HCT116 (cell line): Measurements from ENCODE around the gene EPHB2. TPM values are rescaled to one million over a fixed set of nuclear protein-coding genes. Genes with fewer than 3 reads are reported as not detected.

Experiments used
- ATAC-seq: fragments of 200-7000 bp; cut with Tn5 transposase; 2 replicates; pipeline ENCODE4 v1.9.1; 2020; ENCODE audit warnings: mild to moderate bottlenecking, moderate library complexity
- BruUV-seq: library from RNA; stranded (reverse); fragments of 400-500 nt; replicated peaks from 2 replicates; lab custom pipeline; 2021; lab: Mats Ljungman, UMichigan
- CTCF ChIA-PET: fragments of 300-600 bp; sonication (Branson Sonifier 250); formaldehyde crosslinking; loops from one replicate; lab custom pipeline; 2021; ENCODE audit warnings: antibody characterized with exemption; lab: Charles Lee
- POLR2A ChIA-PET: fragments of 300-600, 350-600 bp; sonication (Branson Sonifier 250); formaldehyde crosslinking; loops from one replicate; lab custom pipeline; 2021; ENCODE audit warnings: antibody characterized with exemption; lab: Charles Lee
- RAD21 ChIA-PET, 2 experiments: fragments of 300-600 bp; sonication (Branson Sonifier 250); formaldehyde crosslinking; loops; one replicate each; lab custom pipeline; 2023; ENCODE audit warnings: low total read pairs in 2 of 2; ENCODE audit not compliant: uncharacterized antibody in 2 of 2, unreplicated experiment in 2 of 2, low non-redundant PET in 1 of 2; lab: Charles Lee
- DNase-seq: peaks from one replicate; pipeline ENCODE4 v3.0.0-alpha.2; 2010; ENCODE audit warnings: low read depth, low spot score
- H2AFZ ChIP-seq: fragments of 200-600 bp; shearing (Covaris generic), sonication (generic); 2 replicates; pipeline ENCODE4 v1.6.1; 2017; ENCODE audit warnings: low read depth, mixed run types, mixed read lengths, antibody characterized with exemption, low read length; ENCODE audit not compliant: poor library complexity, severe bottlenecking
- H3K27ac ChIP-seq: 2 replicates; pipeline ENCODE4 v1.5.1; 2012; ENCODE audit warnings: low read depth, low read length
- H3K27me3 ChIP-seq: fragments of 200-600 bp; sonication (generic); 2 replicates; pipeline ENCODE4 v1.6.1; 2016; ENCODE audit warnings: mixed run types, low read length, mixed read lengths; ENCODE audit not compliant: insufficient read depth
- H3K36me3 ChIP-seq, 2 experiments: fragments of 200-500 bp in 1 of 2; fragments of 200-600 bp in 1 of 2; sonication (Bioruptor generic) in 1 of 2; sonication (generic) in 1 of 2; 2 replicates each; pipeline versions ENCODE4 v1.5.1 to v1.6.1; 2014 to 2016; ENCODE audit warnings: low read length in 2 of 2, inconsistent platforms in 1 of 2, mixed read lengths in 1 of 2, mixed run types in 1 of 2; ENCODE audit not compliant: insufficient read depth in 2 of 2, control insufficient read depth in 1 of 2
- H3K4me1 ChIP-seq, 2 experiments: fragments of 200-600 bp in 1 of 2; sonication (generic) in 1 of 2; 2 replicates each; pipeline versions ENCODE4 v1.5.1 to v1.6.1; 2012 to 2017; ENCODE audit warnings: low read length in 2 of 2, inconsistent platforms in 1 of 2, mild to moderate bottlenecking in 1 of 2, mixed read lengths in 1 of 2, mixed run types in 1 of 2, moderate library complexity in 1 of 2; ENCODE audit not compliant: insufficient read depth in 2 of 2, control insufficient read depth in 1 of 2
- H3K4me2 ChIP-seq: fragments of 200-600 bp; sonication (generic); 2 replicates; pipeline ENCODE4 v1.6.1; 2017; ENCODE audit warnings: mixed run types, low read length, mixed read lengths
- H3K4me3 ChIP-seq, 2 experiments: fragments of 200-600 bp in 1 of 2; sonication (generic) in 1 of 2; replicated peaks in 1 of 2; 2 replicates each; pipeline ENCODE4 v1.5.1; 2011 to 2016; ENCODE audit warnings: low read length in 2 of 2, control low read depth in 1 of 2, low read depth in 1 of 2, mild to moderate bottlenecking in 1 of 2, mixed read lengths in 1 of 2, mixed run types in 1 of 2
- H3K79me2 ChIP-seq: fragments of 200-600 bp; sonication (generic); 2 replicates; pipeline ENCODE4 v1.6.1; 2017; ENCODE audit warnings: mild to moderate bottlenecking, mixed run types, low read length, moderate library complexity, mixed read lengths; ENCODE audit not compliant: insufficient read depth
- H3K9ac ChIP-seq: fragments of 200-600 bp; sonication (generic); 2 replicates; pipeline ENCODE4 v1.6.1; 2016; ENCODE audit warnings: low read length, mixed read lengths
- H3K9me2 ChIP-seq: fragments of 200-600 bp; sonication (generic), shearing (Covaris generic); 2 replicates; pipeline ENCODE4 v1.6.1; 2017; ENCODE audit warnings: mixed run types, mild to moderate bottlenecking, moderate library complexity; ENCODE audit not compliant: insufficient read depth
- H3K9me3 ChIP-seq, 2 experiments: fragments of 200-500 bp in 1 of 2; fragments of 200-600 bp in 1 of 2; sonication (Bioruptor generic) in 1 of 2; sonication (generic) in 1 of 2; 2 replicates each; pipeline ENCODE4 v1.6.1; 2014 to 2017; ENCODE audit warnings: low read length in 2 of 2, mixed read lengths in 2 of 2, inconsistent platforms in 1 of 2, low read depth in 1 of 2, mild to moderate bottlenecking in 1 of 2, mixed run types in 1 of 2, moderate library complexity in 1 of 2; ENCODE audit not compliant: control insufficient read depth in 1 of 2, insufficient read depth in 1 of 2
- H4K20me1 ChIP-seq: fragments of 200-600 bp; sonication (generic), shearing (Covaris generic); 2 replicates; pipeline ENCODE4 v1.6.1; 2017; ENCODE audit warnings: mixed run types, mild to moderate bottlenecking, moderate library complexity; ENCODE audit not compliant: insufficient read depth
- CBX3 ChIP-seq: IDR thresholded peaks from 2 replicates; pipeline ENCODE4 v1.6.1; 2012; ENCODE audit warnings: low read depth
- EZH2phosphoT487 ChIP-seq: fragments of 200-600 bp; IDR thresholded peaks from 2 replicates; pipeline ENCODE4 v1.6.1; 2018; ENCODE audit warnings: antibody characterized with exemption, borderline replicate concordance
- JUND ChIP-seq: IDR thresholded peaks from 2 replicates; pipeline ENCODE4 v1.6.1; 2012
- SRF ChIP-seq: IDR thresholded peaks from 2 replicates; pipeline ENCODE4 v1.6.1; 2012; ENCODE audit warnings: low read depth
- TCF7L2 ChIP-seq: IDR thresholded peaks from 2 replicates; pipeline ENCODE4 v1.7.0; 2011; ENCODE audit warnings: borderline replicate concordance, inconsistent platforms; ENCODE audit not compliant: insufficient read depth, insufficient read length; ENCODE audit errors: extremely low read depth
- ZNF274 ChIP-seq: fragments of 200-500 bp; sonication (Bioruptor generic); IDR thresholded peaks from 2 replicates; pipeline ENCODE4 v1.6.1; 2014; ENCODE audit warnings: mild to moderate bottlenecking, low read depth, low read length, inconsistent platforms
- intact Hi-C: fragments of 100-400 bp; cut with micrococcal nuclease; formaldehyde crosslinking; loops from 2 replicates; pipeline ENCODE4 v1.10.0; 2022
- total RNA-seq: library from RNA; stranded (reverse); gene quantifications from one replicate; pipeline ENCODE4 v1.2.1, GENCODE V29; 2021; ENCODE audit not compliant: unreplicated experiment
- TF ChIP-seq, protein P1 (sequence below), 3 experiments: fragments of 200-600 bp in 1 of 3; sonication (generic) in 1 of 3; IDR thresholded peaks in 2 of 3; conservative IDR thresholded peaks in 1 of 3; 2 replicates each; pipeline ENCODE4 v1.5.1; 2012 to 2017; ENCODE audit warnings: low read depth in 2 of 3, low read length in 2 of 3, antibody characterized with exemption in 1 of 3, borderline replicate concordance in 1 of 3, control low read depth in 1 of 3, mild to moderate bottlenecking in 1 of 3, mixed read lengths in 1 of 3, mixed run types in 1 of 3, moderate library complexity in 1 of 3; ENCODE audit not compliant: insufficient read depth in 1 of 3
- TF ChIP-seq, protein P2 (sequence below): IDR thresholded peaks from 2 replicates; pipeline ENCODE4 v1.6.1; 2012; ENCODE audit warnings: low read depth

Gene EPHB2
- total RNA-seq, 1 experiment from 2014 or later = 19.5 TPM

- intact Hi-C loops = no loop called here
- no TSS peak for BruUV-seq
- Histone ChIP-seq H2AFZ (no peak overlapping the region), H4K20me1 (no peaks in the 10 kb centered on the region), H3K36me3 (no peaks in the 10 kb centered on the region), H3K4me1 (peaks cover 6 to 16% of the 10 kb centered on the region in 2 experiments; a peak in 2 of 4 replicates), H3K4me3 (no peak overlapping the region), H3K4me2 (no peak overlapping the region), H3K9me3 (no peaks in the 10 kb centered on the region), H3K9me2 (no peaks in the 10 kb centered on the region), H3K79me2 (no peaks in the 10 kb centered on the region), H3K27ac (no peak overlapping the region), H3K27me3 (no peaks in the 10 kb centered on the region), H3K9ac (no peak overlapping the region)
- no peak for DNase-seq
- ChIA-PET CTCF (no interaction called here), RAD21 (no interaction called here), POLR2A (no interaction called here)
- no peak for ATAC-seq
- TF ChIP-seq, protein P1, sequence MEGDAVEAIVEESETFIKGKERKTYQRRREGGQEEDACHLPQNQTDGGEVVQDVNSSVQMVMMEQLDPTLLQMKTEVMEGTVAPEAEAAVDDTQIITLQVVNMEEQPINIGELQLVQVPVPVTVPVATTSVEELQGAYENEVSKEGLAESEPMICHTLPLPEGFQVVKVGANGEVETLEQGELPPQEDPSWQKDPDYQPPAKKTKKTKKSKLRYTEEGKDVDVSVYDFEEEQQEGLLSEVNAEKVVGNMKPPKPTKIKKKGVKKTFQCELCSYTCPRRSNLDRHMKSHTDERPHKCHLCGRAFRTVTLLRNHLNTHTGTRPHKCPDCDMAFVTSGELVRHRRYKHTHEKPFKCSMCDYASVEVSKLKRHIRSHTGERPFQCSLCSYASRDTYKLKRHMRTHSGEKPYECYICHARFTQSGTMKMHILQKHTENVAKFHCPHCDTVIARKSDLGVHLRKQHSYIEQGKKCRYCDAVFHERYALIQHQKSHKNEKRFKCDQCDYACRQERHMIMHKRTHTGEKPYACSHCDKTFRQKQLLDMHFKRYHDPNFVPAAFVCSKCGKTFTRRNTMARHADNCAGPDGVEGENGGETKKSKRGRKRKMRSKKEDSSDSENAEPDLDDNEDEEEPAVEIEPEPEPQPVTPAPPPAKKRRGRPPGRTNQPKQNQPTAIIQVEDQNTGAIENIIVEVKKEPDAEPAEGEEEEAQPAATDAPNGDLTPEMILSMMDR (IDR thresholded peaks at IDR 0.05 in 2 of 3, conservative IDR thresholded peaks at IDR 0.05 in 1 of 3; ENCODE audit: borderline replicate concordance in 1 of 3, insufficient read depth in 1 of 3, low read depth in 2 of 3, low read length in 2 of 3) = no peak
- TF ChIP-seq, protein P2, sequence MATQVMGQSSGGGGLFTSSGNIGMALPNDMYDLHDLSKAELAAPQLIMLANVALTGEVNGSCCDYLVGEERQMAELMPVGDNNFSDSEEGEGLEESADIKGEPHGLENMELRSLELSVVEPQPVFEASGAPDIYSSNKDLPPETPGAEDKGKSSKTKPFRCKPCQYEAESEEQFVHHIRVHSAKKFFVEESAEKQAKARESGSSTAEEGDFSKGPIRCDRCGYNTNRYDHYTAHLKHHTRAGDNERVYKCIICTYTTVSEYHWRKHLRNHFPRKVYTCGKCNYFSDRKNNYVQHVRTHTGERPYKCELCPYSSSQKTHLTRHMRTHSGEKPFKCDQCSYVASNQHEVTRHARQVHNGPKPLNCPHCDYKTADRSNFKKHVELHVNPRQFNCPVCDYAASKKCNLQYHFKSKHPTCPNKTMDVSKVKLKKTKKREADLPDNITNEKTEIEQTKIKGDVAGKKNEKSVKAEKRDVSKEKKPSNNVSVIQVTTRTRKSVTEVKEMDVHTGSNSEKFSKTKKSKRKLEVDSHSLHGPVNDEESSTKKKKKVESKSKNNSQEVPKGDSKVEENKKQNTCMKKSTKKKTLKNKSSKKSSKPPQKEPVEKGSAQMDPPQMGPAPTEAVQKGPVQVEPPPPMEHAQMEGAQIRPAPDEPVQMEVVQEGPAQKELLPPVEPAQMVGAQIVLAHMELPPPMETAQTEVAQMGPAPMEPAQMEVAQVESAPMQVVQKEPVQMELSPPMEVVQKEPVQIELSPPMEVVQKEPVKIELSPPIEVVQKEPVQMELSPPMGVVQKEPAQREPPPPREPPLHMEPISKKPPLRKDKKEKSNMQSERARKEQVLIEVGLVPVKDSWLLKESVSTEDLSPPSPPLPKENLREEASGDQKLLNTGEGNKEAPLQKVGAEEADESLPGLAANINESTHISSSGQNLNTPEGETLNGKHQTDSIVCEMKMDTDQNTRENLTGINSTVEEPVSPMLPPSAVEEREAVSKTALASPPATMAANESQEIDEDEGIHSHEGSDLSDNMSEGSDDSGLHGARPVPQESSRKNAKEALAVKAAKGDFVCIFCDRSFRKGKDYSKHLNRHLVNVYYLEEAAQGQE = no peak
- TF ChIP-seq SRF = no peak
- no peak for TF ChIP-seq ZNF274
- TF ChIP-seq EZH2phosphoT487 = no peak
- TF ChIP-seq CBX3 = no peak
- TF ChIP-seq JUND = no peak
- no peak for TF ChIP-seq TCF7L2
These were observed 75.5 kb downstream of the EPHB2 start for GRCh38 chr1:22786101-22786500.
